Osteoblast (primary cell): Measurements from ENCODE around the gene ST6GALNAC1. TPM values are rescaled to one million over a fixed set of nuclear protein-coding genes. Genes with fewer than 3 reads are reported as not detected.

Experiments
- DNase-seq: peaks from one replicate; pipeline ENCODE4 v3.0.0; 2011; ENCODE audit warnings: low spot score, mixed read lengths; ENCODE audit not compliant: insufficient read length; ENCODE audit errors: missing footprints
- H2AFZ ChIP-seq: 2 replicates; pipeline ENCODE4 v1.6.0; 2011; ENCODE audit warnings: mild to moderate bottlenecking, low read length
- H3K27ac ChIP-seq: 2 replicates; pipeline ENCODE4 v1.5.1; 2011; ENCODE audit warnings: mild to moderate bottlenecking, low read depth, low read length, moderate library complexity
- H3K27me3 ChIP-seq: 2 replicates; pipeline ENCODE4 v1.6.0; 2012; ENCODE audit warnings: mild to moderate bottlenecking, control low read depth, inconsistent platforms, low read length, moderate library complexity; ENCODE audit not compliant: insufficient read depth
- H3K36me3 ChIP-seq: 2 replicates; pipeline ENCODE4 v1.5.1; 2011; ENCODE audit warnings: mild to moderate bottlenecking, low read length, control low read depth, moderate library complexity; ENCODE audit not compliant: insufficient read depth
- H3K4me1 ChIP-seq: 2 replicates; pipeline ENCODE4 v1.5.1; 2011; ENCODE audit warnings: mild to moderate bottlenecking, low read length, control low read depth, moderate library complexity; ENCODE audit not compliant: insufficient read depth
- H3K4me2 ChIP-seq: 2 replicates; pipeline ENCODE4 v1.6.0; 2011; ENCODE audit warnings: mild to moderate bottlenecking, low read length; ENCODE audit not compliant: insufficient read depth
- H3K4me3 ChIP-seq: fragments of 200-600 bp; sonication (generic); 3 replicates; pipeline ENCODE4 v1.5.1; 2012; ENCODE audit warnings: mild to moderate bottlenecking, low read length, inconsistent platforms; ENCODE audit not compliant: insufficient read depth
- H3K79me2 ChIP-seq: 2 replicates; pipeline ENCODE4 v1.6.0; 2012; ENCODE audit warnings: mild to moderate bottlenecking, low read length, control low read depth, inconsistent platforms; ENCODE audit not compliant: insufficient read depth
- H3K9me3 ChIP-seq: 2 replicates; pipeline ENCODE4 v1.5.1; 2011; ENCODE audit warnings: low read depth, low read length, control low read depth
- H4K20me1 ChIP-seq: 2 replicates; pipeline ENCODE4 v1.6.0; 2012; ENCODE audit warnings: mild to moderate bottlenecking, low read length, control low read depth; ENCODE audit not compliant: insufficient read depth
- CTCF ChIP-seq: IDR thresholded peaks from 2 replicates; pipeline ENCODE4 v1.5.1; 2011; ENCODE audit warnings: mild to moderate bottlenecking, low read depth, low read length, moderate library complexity; ENCODE audit errors: extremely low read depth
- total RNA-seq: library from RNA; depleted of rRNA; stranded (reverse); fragments of >200 nt; gene quantifications from 2 replicates; pipeline ENCODE4 v1.2.3, GENCODE V29; 2012

Gene ST6GALNAC1
- total RNA-seq, 1 donor = 0.72 TPM

- no peak for DNase-seq
- H3K36me3 ChIP-seq = peaks cover 73% of the 10 kb centered on the region
- H3K4me1 ChIP-seq = peaks cover 29% of the 10 kb centered on the region
- peaks cover 62% of the 10 kb centered on the region for H4K20me1 ChIP-seq
- no peak for TF ChIP-seq CTCF
- H3K79me2 ChIP-seq = peaks cover 41% of the 10 kb centered on the region
- H3K27ac ChIP-seq = no peak overlapping the region
- H3K9me3 ChIP-seq = no peaks in the 10 kb centered on the region
- no peak overlapping the region for H3K4me2 ChIP-seq
- H3K4me3 ChIP-seq = no peak overlapping the region
- H3K27me3 ChIP-seq = no peaks in the 10 kb centered on the region
- H2AFZ ChIP-seq = no peak overlapping the region
These were observed 40.6 kb upstream of the ST6GALNAC1 start for GRCh38 chr17:76683921-76684745.

- peak overlapping the region; percentile 52 for H3K27ac ChIP-seq
- no peak overlapping the region for H3K4me2 ChIP-seq
- H3K4me3 ChIP-seq = no peak overlapping the region
- H3K79me2 ChIP-seq = peaks cover 32% of the 10 kb centered on the region
- H4K20me1 ChIP-seq = peaks cover 56% of the 10 kb centered on the region
- H3K36me3 ChIP-seq = peaks cover 79% of the 10 kb centered on the region
- H2AFZ ChIP-seq = no peak overlapping the region
- no peaks in the 10 kb centered on the region for H3K9me3 ChIP-seq
- H3K4me1 ChIP-seq = peaks cover 19% of the 10 kb centered on the region
- TF ChIP-seq CTCF = no peak
- DNase-seq = no peak
- no peaks in the 10 kb centered on the region for H3K27me3 ChIP-seq
These were observed 39.6 kb upstream of the ST6GALNAC1 start for GRCh38 chr17:76683011-76683755.

- Histone ChIP-seq H3K4me2 (no peak overlapping the region), H3K27me3 (no peaks in the 10 kb centered on the region), H4K20me1 (peaks cover 47% of the 10 kb centered on the region), H3K79me2 (peaks cover 23% of the 10 kb centered on the region), H3K27ac (peak overlapping the region; percentile 52), H3K4me1 (peaks cover 13% of the 10 kb centered on the region), H3K9me3 (no peaks in the 10 kb centered on the region), H3K4me3 (no peak overlapping the region), H2AFZ (no peak overlapping the region), H3K36me3 (peaks cover 79% of the 10 kb centered on the region)
- no peak for TF ChIP-seq CTCF
- peak; percentile 93 for DNase-seq
These were observed 38.7 kb upstream of the ST6GALNAC1 start for GRCh38 chr17:76682296-76682695.
